Measurements from ENCODE around the gene SMIM3. TPM values are rescaled to one million over a fixed set of nuclear protein-coding genes. Genes with fewer than 3 reads are reported as not detected.

SMIM3 gene
- total and polyA plus RNA-seq, 2 of the 13 experiments (the other 11 are each of a cell fraction or from before 2014, with no cell fraction given), result 11.6 to 96.7 TPM

DNA sequence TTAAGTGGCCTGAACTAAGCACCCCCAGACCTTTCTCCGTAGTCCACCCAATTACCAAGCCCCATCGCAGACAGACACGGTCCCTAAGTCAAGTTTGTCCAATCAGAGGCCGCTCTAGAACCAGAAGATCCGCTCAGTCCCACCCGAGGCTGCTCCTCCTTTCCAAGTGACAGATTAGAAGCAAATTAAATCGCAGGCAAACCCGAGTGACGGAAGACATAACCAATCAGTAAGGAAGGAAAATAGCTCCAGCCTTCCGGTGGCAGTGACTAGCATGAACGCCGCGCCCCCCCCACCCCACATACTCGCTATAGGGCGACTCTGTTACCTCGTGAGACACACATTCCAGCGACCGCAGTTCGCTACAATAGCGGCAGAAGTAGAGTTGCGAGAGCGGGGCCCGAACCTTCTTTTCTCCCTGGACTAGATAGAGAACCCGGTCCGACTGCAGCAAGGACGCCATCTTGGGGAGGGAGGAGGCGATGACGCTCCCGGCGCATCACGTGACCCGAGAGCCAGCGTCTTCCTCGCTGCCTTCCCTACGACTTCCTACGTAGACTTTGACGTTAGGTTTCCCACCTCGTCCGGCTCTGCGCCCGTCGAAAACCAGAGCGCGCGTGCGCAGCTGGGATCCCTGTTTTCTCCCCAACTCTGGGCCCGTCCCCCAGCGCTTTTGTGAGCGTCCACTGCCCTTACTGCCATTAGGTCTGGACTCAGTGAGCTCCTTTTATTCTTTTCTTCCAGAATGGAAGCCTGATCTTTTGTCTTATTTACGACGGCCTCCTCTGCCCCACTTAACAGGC is 19.8 kb upstream of the SMIM3 start, which contains the start of gene DCTN4 (continued):
- TF ChIP-seq ZNF503 (CRISPR knock-in tag; IDR thresholded peaks at IDR 0.05), result no peak; the same call in 1 of the 2 replicates
- TF ChIP-seq ZNF703 (CRISPR knock-in tag; IDR thresholded peaks at IDR 0.05; ENCODE audit: borderline replicate concordance), result no peak
- no peak for TF ChIP-seq MED13 (CRISPR knock-in tag; IDR thresholded peaks at IDR 0.05)
- no peak for TF ChIP-seq NFE2L2 (IDR thresholded peaks at IDR 0.05; ENCODE audit: low read length)
- peak; percentile 97 for TF ChIP-seq SP2 (CRISPR knock-in tag; IDR thresholded peaks at IDR 0.05)
- TF ChIP-seq SOX6 (IDR thresholded peaks at IDR 0.05), result no peak
- TF ChIP-seq SOX6 (CRISPR knock-in tag; IDR thresholded peaks at IDR 0.05), result peak; percentile 36; the same call in 1 of the 2 replicates
- peak; percentile 37; the same call in 1 of the 2 replicates for TF ChIP-seq ARHGAP35 (CRISPR knock-in tag; IDR thresholded peaks at IDR 0.05; ENCODE audit: borderline replicate concordance)
- TF ChIP-seq CHD4 (IDR thresholded peaks at IDR 0.05; ENCODE audit: borderline replicate concordance, low read length), result 0 out of 2 replicates have a peak, but pooled peaks have one; percentile 68
- no peak for TF ChIP-seq KAT7 (CRISPR knock-in tag; IDR thresholded peaks at IDR 0.05; ENCODE audit: borderline replicate concordance)
- TF ChIP-seq, protein P1, sequence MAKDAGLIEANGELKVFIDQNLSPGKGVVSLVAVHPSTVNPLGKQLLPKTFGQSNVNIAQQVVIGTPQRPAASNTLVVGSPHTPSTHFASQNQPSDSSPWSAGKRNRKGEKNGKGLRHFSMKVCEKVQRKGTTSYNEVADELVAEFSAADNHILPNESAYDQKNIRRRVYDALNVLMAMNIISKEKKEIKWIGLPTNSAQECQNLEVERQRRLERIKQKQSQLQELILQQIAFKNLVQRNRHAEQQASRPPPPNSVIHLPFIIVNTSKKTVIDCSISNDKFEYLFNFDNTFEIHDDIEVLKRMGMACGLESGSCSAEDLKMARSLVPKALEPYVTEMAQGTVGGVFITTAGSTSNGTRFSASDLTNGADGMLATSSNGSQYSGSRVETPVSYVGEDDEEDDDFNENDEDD (CRISPR knock-in tag; IDR thresholded peaks at IDR 0.05; ENCODE audit: borderline replicate concordance), result peak; percentile 81
- TF ChIP-seq, protein P2, sequence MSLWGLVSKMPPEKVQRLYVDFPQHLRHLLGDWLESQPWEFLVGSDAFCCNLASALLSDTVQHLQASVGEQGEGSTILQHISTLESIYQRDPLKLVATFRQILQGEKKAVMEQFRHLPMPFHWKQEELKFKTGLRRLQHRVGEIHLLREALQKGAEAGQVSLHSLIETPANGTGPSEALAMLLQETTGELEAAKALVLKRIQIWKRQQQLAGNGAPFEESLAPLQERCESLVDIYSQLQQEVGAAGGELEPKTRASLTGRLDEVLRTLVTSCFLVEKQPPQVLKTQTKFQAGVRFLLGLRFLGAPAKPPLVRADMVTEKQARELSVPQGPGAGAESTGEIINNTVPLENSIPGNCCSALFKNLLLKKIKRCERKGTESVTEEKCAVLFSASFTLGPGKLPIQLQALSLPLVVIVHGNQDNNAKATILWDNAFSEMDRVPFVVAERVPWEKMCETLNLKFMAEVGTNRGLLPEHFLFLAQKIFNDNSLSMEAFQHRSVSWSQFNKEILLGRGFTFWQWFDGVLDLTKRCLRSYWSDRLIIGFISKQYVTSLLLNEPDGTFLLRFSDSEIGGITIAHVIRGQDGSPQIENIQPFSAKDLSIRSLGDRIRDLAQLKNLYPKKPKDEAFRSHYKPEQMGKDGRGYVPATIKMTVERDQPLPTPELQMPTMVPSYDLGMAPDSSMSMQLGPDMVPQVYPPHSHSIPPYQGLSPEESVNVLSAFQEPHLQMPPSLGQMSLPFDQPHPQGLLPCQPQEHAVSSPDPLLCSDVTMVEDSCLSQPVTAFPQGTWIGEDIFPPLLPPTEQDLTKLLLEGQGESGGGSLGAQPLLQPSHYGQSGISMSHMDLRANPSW (CRISPR knock-in tag; IDR thresholded peaks at IDR 0.05; ENCODE audit: borderline replicate concordance), result peak; percentile 65; the same call in 1 of the 2 replicates
- TF ChIP-seq ZNF44 (CRISPR knock-in tag; IDR thresholded peaks at IDR 0.05), result 0 out of 2 replicates have a peak, but pooled peaks have one; percentile 21
- TF ChIP-seq KLF6 (CRISPR knock-in tag; IDR thresholded peaks at IDR 0.05), result 0 out of 2 replicates have a peak, but pooled peaks have one; percentile 30
- TF ChIP-seq ZNF180 (CRISPR knock-in tag; IDR thresholded peaks at IDR 0.05; ENCODE audit: borderline replicate concordance, low read depth), result no peak
- peak; percentile 89 for TF ChIP-seq ZNF761 (CRISPR knock-in tag; conservative IDR thresholded peaks at IDR 0.05)
- TF ChIP-seq ZBTB7A (CRISPR knock-in tag; IDR thresholded peaks at IDR 0.05), result no peak
- TF ChIP-seq, protein P3, sequence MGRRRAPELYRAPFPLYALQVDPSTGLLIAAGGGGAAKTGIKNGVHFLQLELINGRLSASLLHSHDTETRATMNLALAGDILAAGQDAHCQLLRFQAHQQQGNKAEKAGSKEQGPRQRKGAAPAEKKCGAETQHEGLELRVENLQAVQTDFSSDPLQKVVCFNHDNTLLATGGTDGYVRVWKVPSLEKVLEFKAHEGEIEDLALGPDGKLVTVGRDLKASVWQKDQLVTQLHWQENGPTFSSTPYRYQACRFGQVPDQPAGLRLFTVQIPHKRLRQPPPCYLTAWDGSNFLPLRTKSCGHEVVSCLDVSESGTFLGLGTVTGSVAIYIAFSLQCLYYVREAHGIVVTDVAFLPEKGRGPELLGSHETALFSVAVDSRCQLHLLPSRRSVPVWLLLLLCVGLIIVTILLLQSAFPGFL (CRISPR knock-in tag; IDR thresholded peaks at IDR 0.05), result no peak
- TF ChIP-seq, protein P4, sequence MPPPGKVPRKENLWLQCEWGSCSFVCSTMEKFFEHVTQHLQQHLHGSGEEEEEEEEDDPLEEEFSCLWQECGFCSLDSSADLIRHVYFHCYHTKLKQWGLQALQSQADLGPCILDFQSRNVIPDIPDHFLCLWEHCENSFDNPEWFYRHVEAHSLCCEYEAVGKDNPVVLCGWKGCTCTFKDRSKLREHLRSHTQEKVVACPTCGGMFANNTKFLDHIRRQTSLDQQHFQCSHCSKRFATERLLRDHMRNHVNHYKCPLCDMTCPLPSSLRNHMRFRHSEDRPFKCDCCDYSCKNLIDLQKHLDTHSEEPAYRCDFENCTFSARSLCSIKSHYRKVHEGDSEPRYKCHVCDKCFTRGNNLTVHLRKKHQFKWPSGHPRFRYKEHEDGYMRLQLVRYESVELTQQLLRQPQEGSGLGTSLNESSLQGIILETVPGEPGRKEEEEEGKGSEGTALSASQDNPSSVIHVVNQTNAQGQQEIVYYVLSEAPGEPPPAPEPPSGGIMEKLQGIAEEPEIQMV (CRISPR knock-in tag; IDR thresholded peaks at IDR 0.05; ENCODE audit: low read depth), result peak; percentile 56; the same call in 1 of the 2 replicates
- no peak for TF ChIP-seq NR3C1 (CRISPR knock-in tag; IDR thresholded peaks at IDR 0.05)
- TF ChIP-seq FOXP1 (IDR thresholded peaks at IDR 0.05), result no peak
- no peak for TF ChIP-seq FOXP1 (CRISPR knock-in tag; IDR thresholded peaks at IDR 0.05)

All from HepG2 (cell line).